Measurements from ENCODE around the gene TRAPPC2L. TPM values are rescaled to one million over a fixed set of nuclear protein-coding genes. Genes with fewer than 3 reads are reported as not detected.

Gene TRAPPC2L
- total and polyA plus RNA-seq, 2 of the 13 experiments (the other 11 are each of a cell fraction or from before 2014, with no cell fraction given) = 96.3 to 107 TPM

GRCh38 chr16:88815901-88816589 is 40.9 kb upstream of the TRAPPC2L start (continued):
- TF ChIP-seq ZBTB7B (CRISPR knock-in tag; IDR thresholded peaks at IDR 0.05) (no peak), SSRP1 (CRISPR knock-in tag; IDR thresholded peaks at IDR 0.05) (no peak), ZNF124 (CRISPR knock-in tag; IDR thresholded peaks at IDR 0.05) (no peak), SOX5 (CRISPR knock-in tag; IDR thresholded peaks at IDR 0.05; ENCODE audit: borderline replicate concordance) (no peak), ZNF225 (CRISPR knock-in tag; IDR thresholded peaks at IDR 0.05) (no peak), HOXD1 (CRISPR knock-in tag; IDR thresholded peaks at IDR 0.05) (no peak), BHLHE40 (IDR thresholded peaks at IDR 0.05; ENCODE audit: low read length) (no peak; the same call in 1 of the 2 replicates), ZNF775 (CRISPR knock-in tag; IDR thresholded peaks at IDR 0.05; ENCODE audit: borderline replicate concordance) (no peak), ZNF687 (CRISPR knock-in tag; IDR thresholded peaks at IDR 0.05) (peak; percentile 34), TARDBP (CRISPR knock-in tag; IDR thresholded peaks at IDR 0.05) (no peak), NR1H2 (CRISPR knock-in tag; IDR thresholded peaks at IDR 0.05; ENCODE audit: borderline replicate concordance, low read depth) (no peak), TBX2 (CRISPR knock-in tag; IDR thresholded peaks at IDR 0.05; ENCODE audit: borderline replicate concordance) (no peak), NFYC (CRISPR knock-in tag; IDR thresholded peaks at IDR 0.05) (no peak), RORA (CRISPR knock-in tag; IDR thresholded peaks at IDR 0.05) (no peak), DMAP1 (CRISPR knock-in tag; IDR thresholded peaks at IDR 0.05) (no peak), HNRNPLL (IDR thresholded peaks at IDR 0.05; ENCODE audit: low read depth, low read length, poor library complexity, severe bottlenecking) (peak; percentile 43), ARID2 (CRISPR knock-in tag; IDR thresholded peaks at IDR 0.05; ENCODE audit: borderline replicate concordance) (no peak), ZNF512 (CRISPR knock-in tag; IDR thresholded peaks at IDR 0.05) (no peak), PAF1 (CRISPR knock-in tag; IDR thresholded peaks at IDR 0.05) (no peak)
- TF ChIP-seq, protein P1, sequence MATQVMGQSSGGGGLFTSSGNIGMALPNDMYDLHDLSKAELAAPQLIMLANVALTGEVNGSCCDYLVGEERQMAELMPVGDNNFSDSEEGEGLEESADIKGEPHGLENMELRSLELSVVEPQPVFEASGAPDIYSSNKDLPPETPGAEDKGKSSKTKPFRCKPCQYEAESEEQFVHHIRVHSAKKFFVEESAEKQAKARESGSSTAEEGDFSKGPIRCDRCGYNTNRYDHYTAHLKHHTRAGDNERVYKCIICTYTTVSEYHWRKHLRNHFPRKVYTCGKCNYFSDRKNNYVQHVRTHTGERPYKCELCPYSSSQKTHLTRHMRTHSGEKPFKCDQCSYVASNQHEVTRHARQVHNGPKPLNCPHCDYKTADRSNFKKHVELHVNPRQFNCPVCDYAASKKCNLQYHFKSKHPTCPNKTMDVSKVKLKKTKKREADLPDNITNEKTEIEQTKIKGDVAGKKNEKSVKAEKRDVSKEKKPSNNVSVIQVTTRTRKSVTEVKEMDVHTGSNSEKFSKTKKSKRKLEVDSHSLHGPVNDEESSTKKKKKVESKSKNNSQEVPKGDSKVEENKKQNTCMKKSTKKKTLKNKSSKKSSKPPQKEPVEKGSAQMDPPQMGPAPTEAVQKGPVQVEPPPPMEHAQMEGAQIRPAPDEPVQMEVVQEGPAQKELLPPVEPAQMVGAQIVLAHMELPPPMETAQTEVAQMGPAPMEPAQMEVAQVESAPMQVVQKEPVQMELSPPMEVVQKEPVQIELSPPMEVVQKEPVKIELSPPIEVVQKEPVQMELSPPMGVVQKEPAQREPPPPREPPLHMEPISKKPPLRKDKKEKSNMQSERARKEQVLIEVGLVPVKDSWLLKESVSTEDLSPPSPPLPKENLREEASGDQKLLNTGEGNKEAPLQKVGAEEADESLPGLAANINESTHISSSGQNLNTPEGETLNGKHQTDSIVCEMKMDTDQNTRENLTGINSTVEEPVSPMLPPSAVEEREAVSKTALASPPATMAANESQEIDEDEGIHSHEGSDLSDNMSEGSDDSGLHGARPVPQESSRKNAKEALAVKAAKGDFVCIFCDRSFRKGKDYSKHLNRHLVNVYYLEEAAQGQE (IDR thresholded peaks at IDR 0.05; ENCODE audit: borderline replicate concordance in 1 of 2, low read depth in 1 of 2, low read length in 2 of 2) = no peak

Measured in HepG2 (cell line).